Limb (tissue), 2 donors: ENCODE results near the gene MYZAP.

ENCODE experiments used
- DNase-seq, 2 donors: peaks; one replicate each; pipeline ENCODE4 v3.0.0-alpha.2; 2016; ENCODE audit errors: extremely low spot score in 2 of 2

Gene MYZAP

DNA sequence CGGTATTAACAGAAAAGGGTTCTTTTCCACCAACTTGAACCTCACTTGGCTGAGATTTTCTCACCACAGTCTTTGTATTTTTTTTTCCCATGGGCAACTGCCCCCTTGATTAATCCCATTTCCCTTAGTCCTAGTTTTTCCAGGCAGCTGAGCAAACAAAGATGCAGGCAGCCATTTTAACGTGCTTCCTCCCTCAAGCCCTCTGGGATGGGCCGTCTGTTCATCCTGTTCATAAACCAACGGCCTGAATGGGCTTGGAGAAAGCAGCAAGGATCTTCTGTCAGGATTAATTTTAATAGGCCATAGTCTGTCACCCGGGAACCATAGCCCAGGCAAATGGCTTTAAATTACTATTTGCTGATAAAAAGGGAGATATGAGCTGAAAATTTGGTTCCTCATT, 104.4 kb downstream of the MYZAP start:
- no peak for DNase-seq

DNA sequence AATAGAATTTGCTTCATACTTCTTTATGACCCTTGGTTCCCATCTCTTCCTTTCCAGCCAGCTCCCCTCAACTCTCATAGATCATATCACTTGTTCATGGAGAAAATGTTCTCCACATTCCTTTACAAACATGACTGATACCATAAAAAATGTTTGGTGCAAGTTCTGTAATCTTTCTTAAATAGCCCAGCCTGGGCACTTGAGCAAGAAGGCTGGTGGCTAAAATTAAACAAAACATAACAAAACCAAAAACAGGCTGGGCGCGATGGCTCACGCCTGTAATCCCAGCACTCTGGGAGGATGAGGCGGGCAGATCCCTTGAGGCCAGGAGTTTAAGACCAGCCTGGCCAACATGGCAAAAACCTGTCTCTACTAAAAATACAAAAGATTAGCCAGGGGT, 105.9 kb downstream of the MYZAP start:
- no peak for DNase-seq

- DNase-seq = no peak
Observed at GRCh38 chr15:57698243-57698642, 106.5 kb downstream of the MYZAP start.

DNA sequence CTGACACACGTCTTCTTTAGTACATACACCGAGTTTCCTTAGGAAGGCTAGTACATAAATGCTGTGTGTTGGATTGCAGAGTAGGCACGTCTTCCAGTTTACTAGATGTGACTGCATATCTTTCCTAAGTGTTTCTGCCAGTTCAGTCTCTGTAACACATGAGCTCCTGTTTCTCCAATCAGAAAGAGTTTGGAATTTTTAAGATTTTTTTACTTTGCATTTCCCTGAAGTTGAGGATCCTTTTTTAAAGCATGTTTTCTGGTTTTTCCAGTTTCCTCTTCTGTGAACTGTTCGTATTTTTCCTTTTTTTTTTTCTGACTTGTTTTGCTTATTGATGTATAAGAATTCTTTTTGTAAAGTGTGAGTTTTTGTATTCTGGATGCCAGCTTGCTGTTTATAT, 107.3 kb downstream of the MYZAP start:
- DNase-seq = no peak

GRCh38 chr15:57703387-57703786, 111.7 kb downstream of the MYZAP start:
- no peak for DNase-seq

DNA sequence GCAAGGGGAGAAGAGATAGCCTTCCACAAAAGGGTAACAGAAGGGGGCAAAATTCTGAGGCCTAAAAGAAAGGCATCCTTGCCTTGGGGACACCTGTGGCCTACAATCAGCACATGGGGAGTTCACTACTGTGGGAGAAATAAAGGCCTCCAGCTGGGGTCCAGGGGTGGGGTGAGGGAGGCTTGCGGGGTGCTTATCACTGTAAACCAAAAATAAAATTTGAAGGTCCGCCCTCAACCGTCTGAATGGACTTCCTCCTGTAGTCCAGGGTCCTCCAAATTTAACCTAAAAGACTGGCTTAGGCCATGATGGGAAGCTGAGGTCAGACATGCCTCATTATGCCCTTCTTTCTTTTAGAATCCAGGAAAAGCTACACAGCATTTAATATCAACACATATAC, 112.7 kb downstream of the MYZAP start:
- no peak for DNase-seq

DNA sequence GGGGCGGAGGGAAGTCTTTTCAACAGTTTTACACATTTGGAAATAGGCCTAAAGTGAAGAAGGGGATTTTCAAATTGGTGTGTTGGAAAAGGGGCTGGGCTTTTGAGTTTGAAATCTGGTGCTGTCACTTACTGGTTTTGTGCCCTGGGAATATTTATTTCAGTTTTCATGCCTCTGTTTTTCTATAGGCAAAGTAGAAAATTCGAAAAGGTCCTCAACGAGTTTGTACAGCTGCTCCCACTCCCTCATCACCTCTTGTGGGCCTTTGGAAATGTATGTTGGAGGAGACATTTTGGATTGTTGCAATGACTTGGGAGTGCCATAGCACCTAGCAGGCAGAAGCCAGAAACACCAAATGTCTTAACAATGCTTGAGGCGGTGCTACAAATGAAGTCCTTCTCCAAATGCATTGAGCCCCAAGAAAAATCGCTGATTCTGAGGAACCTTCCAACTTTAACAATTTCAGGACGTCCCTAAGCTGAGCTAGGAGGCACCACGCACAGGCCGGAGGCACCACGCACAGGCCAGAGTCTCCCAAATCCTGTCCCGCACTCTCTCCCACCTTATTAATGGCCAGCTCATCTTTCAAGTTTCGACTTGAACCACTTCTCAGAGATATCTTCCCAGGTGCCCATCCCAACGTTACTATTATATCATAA, 114.2 kb downstream of the MYZAP start:
- no peak for DNase-seq

DNA sequence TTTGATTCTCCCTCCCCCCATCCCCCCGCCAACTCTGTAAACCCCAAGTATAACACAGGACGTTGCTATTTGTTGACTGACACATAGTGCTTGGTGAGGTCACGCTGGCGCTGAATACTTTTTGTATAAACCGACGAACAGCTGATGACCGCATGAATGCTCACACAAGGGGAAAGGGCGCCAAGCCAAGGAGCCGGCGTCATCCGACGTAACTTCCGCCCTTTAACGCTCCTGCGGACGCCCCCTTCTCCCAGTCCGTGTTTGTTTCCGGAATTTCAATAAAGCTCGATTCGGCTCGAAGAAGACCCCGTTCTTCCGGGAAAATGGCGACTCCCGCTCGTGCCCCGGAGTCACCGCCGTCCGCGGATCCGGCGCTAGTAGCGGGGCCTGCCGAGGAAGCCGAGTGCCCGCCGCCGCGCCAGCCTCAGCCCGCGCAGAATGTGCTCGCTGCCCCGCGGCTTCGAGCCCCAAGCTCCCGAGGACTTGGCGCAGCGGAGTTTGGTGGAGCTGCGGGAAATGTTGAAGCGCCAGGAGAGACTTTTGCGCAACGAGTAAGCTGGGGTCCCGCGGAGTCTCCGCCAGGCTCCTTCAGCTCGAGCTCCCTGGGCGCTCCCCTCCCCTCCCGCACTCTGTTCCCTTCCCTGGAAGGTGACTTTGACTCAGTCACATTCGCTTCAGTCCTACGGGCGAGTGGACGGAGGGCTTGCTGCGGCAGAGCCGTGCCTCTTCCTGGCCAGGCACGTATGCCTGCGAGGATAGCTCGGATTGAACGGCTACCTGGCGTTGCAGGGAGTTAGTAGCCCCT, 114.9 kb downstream of the MYZAP start, which contains the start of gene POLR2M:
Gene POLR2M (plus strand): TSS at position 310 of the 805 bp plus-strand sequence. CDS start 129 bp downstream, at position 439.
- DNase-seq = peak; percentile 97 to 99

GRCh38 chr15:57708047-57708446, 116.3 kb downstream of the MYZAP start:
- DNase-seq = no peak

- DNase-seq = no peak
Observed at GRCh38 chr15:57718309-57718708, 126.6 kb downstream of the MYZAP start.

DNA sequence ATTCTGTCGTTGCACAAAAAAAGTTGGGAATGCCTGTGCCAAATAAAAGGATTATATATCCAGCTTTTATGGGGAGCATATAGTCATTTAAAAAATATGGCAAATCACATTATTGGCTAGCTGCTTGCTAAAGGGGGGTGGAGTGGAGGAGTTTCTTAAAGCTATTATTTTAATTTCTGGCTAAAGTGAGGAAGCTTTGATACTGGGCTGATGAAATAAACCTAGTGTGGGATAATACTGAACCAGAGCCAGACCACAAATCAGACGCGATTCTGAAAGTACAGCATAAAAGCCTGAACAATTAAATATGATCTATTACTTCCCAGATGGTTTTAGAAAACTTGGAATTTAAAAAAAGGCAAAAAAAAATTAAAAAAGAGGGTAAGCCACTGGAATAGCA, 129.2 kb downstream of the MYZAP start:
- DNase-seq = no peak

DNA sequence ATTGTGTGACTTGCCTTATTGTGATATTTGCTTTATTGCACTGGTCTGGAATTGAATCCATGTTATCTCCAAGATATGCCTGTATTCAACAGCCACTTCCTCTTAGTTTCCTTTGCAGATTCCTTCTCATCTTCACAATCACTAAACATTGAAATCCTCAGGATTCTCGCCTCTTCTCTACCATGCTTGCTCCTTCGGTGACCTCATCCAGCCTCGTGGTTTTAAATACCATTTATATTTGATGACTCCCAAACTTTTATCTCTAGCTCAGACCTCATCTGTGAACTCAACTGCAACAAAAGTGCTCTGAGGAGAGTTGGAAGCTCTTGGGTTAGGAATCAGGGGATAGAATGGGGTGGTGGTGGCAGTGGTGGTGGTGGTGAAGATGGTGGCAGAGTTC, 134.7 kb downstream of the MYZAP start:
- no peak for DNase-seq

DNA sequence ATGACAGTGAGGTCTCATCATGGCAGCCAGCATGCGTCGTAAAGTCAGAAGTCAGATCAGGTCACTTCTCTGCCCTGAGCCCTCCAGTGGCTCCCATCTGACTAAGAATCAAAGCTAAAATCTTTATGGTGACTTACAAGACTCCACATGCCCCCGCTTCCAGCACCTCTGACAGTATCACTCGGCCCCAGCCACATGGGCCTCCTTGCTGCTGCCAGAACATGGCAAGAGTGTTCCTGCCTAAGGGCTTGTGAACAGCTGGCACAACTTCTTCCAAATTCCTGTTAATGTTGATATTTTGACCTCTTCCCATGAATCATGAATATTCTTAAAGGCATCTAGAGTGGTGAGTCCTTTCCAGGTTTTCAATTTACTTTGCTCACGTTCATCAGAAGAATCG, 135.3 kb downstream of the MYZAP start:
- no peak for DNase-seq

DNA sequence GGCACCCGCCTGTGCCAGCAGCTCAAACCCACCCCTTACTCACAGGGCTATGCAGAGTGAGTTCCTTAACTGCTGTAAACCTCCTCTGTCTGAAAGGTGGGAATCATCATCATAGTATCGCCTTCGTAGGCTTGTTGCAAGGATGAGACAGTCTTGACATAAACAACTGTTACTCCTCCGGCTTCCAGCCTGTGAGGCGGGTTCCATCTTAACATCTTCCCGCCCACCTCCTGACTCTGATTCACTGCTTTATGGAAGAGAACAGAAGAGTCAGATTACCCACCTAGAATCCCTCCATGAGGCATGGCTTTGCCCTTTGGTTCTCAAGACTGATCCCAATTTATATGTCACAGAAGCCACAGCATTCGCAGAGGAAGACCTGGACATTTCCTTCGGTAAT, 136.7 kb downstream of the MYZAP start:
- DNase-seq = no peak

DNA sequence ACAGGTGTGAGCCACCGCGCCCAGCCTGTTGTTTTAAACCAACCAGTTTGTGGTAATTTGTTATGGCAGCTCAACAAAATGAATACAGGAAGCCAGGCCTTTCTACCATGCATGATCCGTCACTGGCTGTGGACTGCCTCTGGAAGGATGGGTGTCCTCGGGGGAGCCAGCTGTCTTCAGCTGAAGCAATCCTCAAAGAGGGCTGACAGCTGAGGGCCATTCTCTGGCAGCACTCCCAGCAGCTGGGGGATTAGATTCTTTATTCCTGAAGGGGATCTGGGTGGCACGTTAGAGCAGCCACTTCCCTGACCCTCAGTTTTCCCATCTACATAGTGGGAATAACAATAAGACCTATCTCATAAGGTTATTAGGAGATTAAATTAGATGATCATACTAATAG, 139.2 kb downstream of the MYZAP start:
- DNase-seq = no peak

DNA sequence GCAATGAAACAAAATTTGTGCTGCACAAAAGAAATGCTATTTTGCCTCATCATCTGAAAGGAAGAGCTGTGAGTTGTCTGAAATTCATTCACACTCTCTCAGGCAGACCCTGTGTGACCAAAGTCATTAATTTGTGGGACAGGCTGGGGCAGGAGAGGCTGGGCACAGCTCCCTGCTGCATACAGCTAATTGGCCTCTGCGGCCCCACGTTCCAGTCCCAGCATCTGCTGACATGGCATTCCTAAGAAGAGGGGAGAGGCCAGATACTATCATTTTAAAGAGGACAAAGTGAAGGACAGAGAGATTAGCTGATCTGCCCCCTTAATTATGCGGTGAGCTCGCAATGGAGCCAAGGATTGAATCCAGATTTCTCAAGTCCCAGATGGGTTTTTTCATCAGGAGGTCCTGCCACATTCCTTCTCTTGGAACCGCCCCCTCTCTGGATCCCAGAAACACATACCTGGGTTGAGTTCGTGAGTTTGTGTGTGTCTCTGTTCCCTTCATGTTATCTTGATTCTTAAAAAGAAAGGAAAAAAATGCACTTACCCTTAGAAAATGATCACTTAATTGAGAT, 139.9 kb downstream of the MYZAP start:
- no peak for DNase-seq

DNA sequence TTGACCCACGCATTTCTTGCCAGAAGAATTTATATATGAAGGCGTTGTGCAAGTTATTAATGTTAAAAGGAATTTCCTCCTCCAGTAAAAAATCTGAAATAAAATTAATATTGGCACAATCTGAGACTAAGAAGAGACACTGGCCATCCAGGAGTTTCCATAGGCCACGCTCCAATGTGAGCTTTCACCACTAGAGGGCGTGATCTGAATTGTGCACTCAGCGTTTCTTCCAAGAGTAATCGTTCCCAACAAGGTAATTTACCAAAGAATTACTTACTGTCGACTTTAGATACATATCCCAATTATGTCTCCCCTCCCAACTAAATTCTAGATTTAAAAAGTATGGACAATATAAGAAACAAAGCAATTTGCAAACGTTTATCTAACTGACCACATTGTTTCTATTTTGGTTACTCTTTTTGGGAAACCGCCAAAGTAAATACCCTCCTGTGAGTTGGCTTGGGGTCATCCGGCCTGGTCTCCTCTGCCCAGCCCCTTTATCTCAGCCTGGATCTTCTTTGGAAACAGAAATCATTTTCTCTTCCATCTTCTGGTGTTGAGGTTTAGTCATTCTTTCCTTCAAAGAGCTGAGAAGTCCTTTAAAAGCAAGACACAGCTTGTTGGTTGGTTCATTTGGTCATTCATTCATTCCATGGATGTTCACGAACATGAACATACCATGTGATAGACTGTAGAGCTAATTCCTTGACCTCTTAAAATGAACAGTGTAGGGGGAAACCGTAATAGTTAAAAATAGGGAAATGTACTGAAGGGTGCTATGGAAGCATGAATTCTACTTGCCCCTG, 141.0 kb downstream of the MYZAP start:
- peak in 1 of 2 donors; percentile 53 for DNase-seq

GRCh38 chr15:57734860-57735259, 143.2 kb downstream of the MYZAP start:
- DNase-seq = no peak
